Spleen (tissue), 7 donors: ENCODE measurements around the gene RPS10.

Experiments
- POLR2A ChIP-seq, 3 donors: fragments of 450-650 bp; IDR thresholded peaks; one replicate each; pipeline ENCODE4 v1.5.1; 2017; ENCODE audit warnings: antibody characterized with exemption in 3 of 3, mild to moderate bottlenecking in 1 of 3
- POLR2AphosphoS5 ChIP-seq, 3 donors: sonication (generic); formaldehyde crosslinking; IDR thresholded peaks; one replicate each; pipeline ENCODE4 v1.5.1; 2017; ENCODE audit warnings: antibody characterized with exemption in 3 of 3
- TF ChIP-seq, protein P1 (sequence below), 11 experiments: fragments of 200-600 bp in 7 of 11; fragments of 450-650 bp in 4 of 11; sonication (generic) in 4 of 11; IDR thresholded peaks in 8 of 11; conservative IDR thresholded peaks in 3 of 11; 1 replicate in 7 of 11; 2 replicates in 4 of 11; pipeline versions ENCODE4 v1.4.0 to v1.8.0; 2016 to 2021; ENCODE audit warnings: antibody characterized with exemption in 11 of 11, inconsistent platforms in 4 of 11, mild to moderate bottlenecking in 1 of 11
- donor health status: DM: no; HTN: no; CAD: no; lungs with moderate emphysema.
- donor health status: DM: no; HTN: no; CAD: no.
- donor health status: DM: no; HTN: no; CAD: no.

DNA sequence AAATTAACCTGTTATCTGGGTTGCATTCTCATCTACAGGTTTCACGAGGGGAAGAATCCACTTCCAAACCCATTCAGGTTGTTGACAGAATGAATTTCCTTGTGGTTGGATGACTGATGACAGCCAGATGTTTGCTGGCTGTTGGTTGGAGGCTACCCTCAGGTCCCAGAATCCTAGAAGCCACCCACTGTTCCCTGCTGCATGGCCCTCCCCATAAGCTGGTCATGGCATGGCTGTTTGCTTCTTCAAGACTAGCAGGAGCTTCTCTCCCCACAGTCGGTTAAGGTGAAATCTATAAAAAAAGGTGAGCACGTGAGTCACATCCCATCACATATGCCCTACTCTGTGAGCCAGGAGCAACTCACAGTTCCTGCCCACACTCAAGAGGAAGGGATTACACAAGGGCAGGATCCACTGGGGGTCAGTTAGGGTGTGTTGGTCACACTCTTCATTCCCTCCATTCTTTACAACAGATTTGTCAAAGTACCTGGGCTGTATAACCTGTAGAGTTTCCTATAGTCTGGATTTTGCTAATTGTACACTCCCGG, 19.5 kb upstream of the RPS10 start:
- TF ChIP-seq, protein P1, sequence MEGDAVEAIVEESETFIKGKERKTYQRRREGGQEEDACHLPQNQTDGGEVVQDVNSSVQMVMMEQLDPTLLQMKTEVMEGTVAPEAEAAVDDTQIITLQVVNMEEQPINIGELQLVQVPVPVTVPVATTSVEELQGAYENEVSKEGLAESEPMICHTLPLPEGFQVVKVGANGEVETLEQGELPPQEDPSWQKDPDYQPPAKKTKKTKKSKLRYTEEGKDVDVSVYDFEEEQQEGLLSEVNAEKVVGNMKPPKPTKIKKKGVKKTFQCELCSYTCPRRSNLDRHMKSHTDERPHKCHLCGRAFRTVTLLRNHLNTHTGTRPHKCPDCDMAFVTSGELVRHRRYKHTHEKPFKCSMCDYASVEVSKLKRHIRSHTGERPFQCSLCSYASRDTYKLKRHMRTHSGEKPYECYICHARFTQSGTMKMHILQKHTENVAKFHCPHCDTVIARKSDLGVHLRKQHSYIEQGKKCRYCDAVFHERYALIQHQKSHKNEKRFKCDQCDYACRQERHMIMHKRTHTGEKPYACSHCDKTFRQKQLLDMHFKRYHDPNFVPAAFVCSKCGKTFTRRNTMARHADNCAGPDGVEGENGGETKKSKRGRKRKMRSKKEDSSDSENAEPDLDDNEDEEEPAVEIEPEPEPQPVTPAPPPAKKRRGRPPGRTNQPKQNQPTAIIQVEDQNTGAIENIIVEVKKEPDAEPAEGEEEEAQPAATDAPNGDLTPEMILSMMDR (IDR thresholded peaks at IDR 0.05 in 8 of 11, conservative IDR thresholded peaks at IDR 0.05 in 3 of 11): no peak
- TF ChIP-seq POLR2AphosphoS5 (IDR thresholded peaks at IDR 0.05) (no peak), POLR2A (IDR thresholded peaks at IDR 0.05) (no peak)
